ENCODE results near the gene TCL1B. TPM values are rescaled to one million over a fixed set of nuclear protein-coding genes. Genes with fewer than 3 reads are reported as not detected.

TCL1B gene
- polyA plus RNA-seq, 2 of the 4 experiments (the other 2 are of a cell fraction): not detected

GRCh38 chr14:95683793-95684192, 2.4 kb upstream of the TCL1B start:
- Histone ChIP-seq H3K4me2 (no peak overlapping the region), H3K9me3 (no peaks in the 10 kb centered on the region), H3K4me1 (no peaks in the 10 kb centered on the region), H3K27ac (no peak overlapping the region), H3K4me3 (no peak overlapping the region)
- FAIRE-seq (no peak), ATAC-seq (peak; percentile 42 to 80; a peak in 3 of 6 replicates), DNase-seq (ENCODE audit: low read depth in 1 of 2, low spot score in 1 of 2) (peak; percentile 25 to 34)
- TF ChIP-seq FOXS1 (CRISPR knock-in tag; IDR thresholded peaks at IDR 0.05): no peak
- no peak for TF ChIP-seq POLR2A (IDR thresholded peaks at IDR 0.05; ENCODE audit: low read length)
- no peak for TF ChIP-seq EP300 (IDR thresholded peaks at IDR 0.05)
- no peak for TF ChIP-seq NPAS2 (CRISPR knock-in tag; IDR thresholded peaks at IDR 0.05; ENCODE audit: borderline replicate concordance)
- TF ChIP-seq ZFP36 (IDR thresholded peaks at IDR 0.05; ENCODE audit: borderline replicate concordance, partially characterized antibody): no peak
- TF ChIP-seq NFE2L2 (conservative IDR thresholded peaks at IDR 0.05; ENCODE audit: low read length): no peak
- TF ChIP-seq SMC3 (IDR thresholded peaks at IDR 0.05): 0 out of 3 replicates have a peak, but pooled peaks have one; percentile 20
- TF ChIP-seq CTCF (IDR thresholded peaks at IDR 0.05): peak; percentile 33; the same call in 2 of the 3 replicates
- TF ChIP-seq KDM5A (IDR thresholded peaks at IDR 0.05): no peak
- no peak for TF ChIP-seq PBX3 (IDR thresholded peaks at IDR 0.05)
- TF ChIP-seq HOXB5 (CRISPR knock-in tag; IDR thresholded peaks at IDR 0.05): no peak
- peak in 1 of 2 experiments; percentile 48; a peak in 1 of 5 replicates for TF ChIP-seq RAD21 (conservative IDR thresholded peaks at IDR 0.05 in 1 of 2, IDR thresholded peaks at IDR 0.05 in 1 of 2)
- TF ChIP-seq EHF (CRISPR knock-in tag; IDR thresholded peaks at IDR 0.05): no peak
- ChIA-PET CTCF (interaction anchor here (1.1 kb wide), 1 partner anchor 90 kb away, joined by 3 read pairs; no protein-coding TSS in a partner anchor), POLR2A (no interaction called here)
- WGBS (ENCODE audit: missing lambda C conversion rate): 0% methylated on average over 1 of the region's 4 CpGs

GRCh38 chr14:95686935-95687334, 709 bp downstream of the TCL1B start:
- TF ChIP-seq HMGXB4 (CRISPR knock-in tag; IDR thresholded peaks at IDR 0.05; ENCODE audit: borderline replicate concordance): no peak
- TF ChIP-seq CHD4 (IDR thresholded peaks at IDR 0.05; ENCODE audit: borderline replicate concordance): no peak
- TF ChIP-seq MYC (IDR thresholded peaks at IDR 0.05; ENCODE audit: borderline replicate concordance, low read length): no peak
- TF ChIP-seq CHD2 (IDR thresholded peaks at IDR 0.05; ENCODE audit: low read length, partially characterized antibody): no peak
- TF ChIP-seq RFX5 (IDR thresholded peaks at IDR 0.05): no peak
- DNase-seq (ENCODE audit: low read depth in 1 of 2, low spot score in 1 of 2) (no peak), FAIRE-seq (no peak), ATAC-seq (no peak)
- 29% methylated on average over 2 of the region's 2 CpGs for WGBS (ENCODE audit: missing lambda C conversion rate)
- H3K4me1 ChIP-seq: no peaks in the 10 kb centered on the region
- ChIA-PET CTCF (no interaction called here), POLR2A (no interaction called here)
- H3K27ac ChIP-seq: no peak overlapping the region
- H3K4me3 ChIP-seq: no peak overlapping the region
- no peaks in the 10 kb centered on the region for H3K9me3 ChIP-seq
- H3K4me2 ChIP-seq: no peak overlapping the region

GRCh38 chr14:95689441-95689840, 3.2 kb downstream of the TCL1B start:
- Histone ChIP-seq H3K27ac (no peak overlapping the region), H3K4me1 (no peaks in the 10 kb centered on the region), H3K9me3 (no peaks in the 10 kb centered on the region), H3K4me2 (no peak overlapping the region), H3K4me3 (no peak overlapping the region)
- TF ChIP-seq HOXA7 (CRISPR knock-in tag; IDR thresholded peaks at IDR 0.05): no peak
- no peak for TF ChIP-seq RCOR1 (IDR thresholded peaks at IDR 0.05; ENCODE audit: low read depth, low read length)
- TF ChIP-seq EHMT2 (IDR thresholded peaks at IDR 0.05; ENCODE audit: low read depth): no peak
- TF ChIP-seq HDAC2 (IDR thresholded peaks at IDR 0.05): no peak
- no peak for TF ChIP-seq CEBPB (IDR thresholded peaks at IDR 0.05)
- no peak for TF ChIP-seq SREBF2 (IDR thresholded peaks at IDR 0.05)
- no peak for TF ChIP-seq ESRRA (IDR thresholded peaks at IDR 0.05; ENCODE audit: borderline replicate concordance, low read length)
- TF ChIP-seq MAX (IDR thresholded peaks at IDR 0.05): no peak
- TF ChIP-seq CHD2 (IDR thresholded peaks at IDR 0.05; ENCODE audit: low read length, partially characterized antibody): no peak
- no peak for TF ChIP-seq KDM1A (IDR thresholded peaks at IDR 0.05; ENCODE audit: low read depth)
- no peak for TF ChIP-seq FOXS1 (CRISPR knock-in tag; IDR thresholded peaks at IDR 0.05)
- ChIA-PET CTCF (interaction anchor here (0.9 kb wide), 1 partner anchor 39 kb away, joined by 3 read pairs; no protein-coding TSS in a partner anchor), POLR2A (no interaction called here)
- ATAC-seq (no peak), DNase-seq (ENCODE audit: low read depth in 1 of 2, low spot score in 1 of 2) (no peak), FAIRE-seq (no peak)
- WGBS (ENCODE audit: missing lambda C conversion rate): 22% methylated on average over 5 of the region's 5 CpGs
